KMS-11 (cell line): ENCODE data around the gene MSI2.

ENCODE experiments used
- H2AFZ ChIP-seq: fragments of 200-600 bp; sonication (generic); 2 replicates; pipeline ENCODE4 v1.6.1; 2016; ENCODE audit warnings: antibody characterized with exemption, mixed run types, low read depth
- H3K27ac ChIP-seq: fragments of 200-600 bp; sonication (generic); 2 replicates; pipeline ENCODE4 v1.6.1; 2016; ENCODE audit warnings: mild to moderate bottlenecking, mixed run types
- H3K27me3 ChIP-seq: fragments of 200-600 bp; sonication (generic); 2 replicates; pipeline ENCODE4 v1.6.1; 2017; ENCODE audit warnings: mild to moderate bottlenecking, low read depth, mixed run types, moderate library complexity; ENCODE audit not compliant: insufficient read depth
- H3K36me3 ChIP-seq: fragments of 200-600 bp; sonication (generic); 2 replicates; pipeline ENCODE4 v1.6.1; 2017; ENCODE audit warnings: mild to moderate bottlenecking, mixed run types; ENCODE audit not compliant: insufficient read depth
- H3K4me1 ChIP-seq: fragments of 200-600 bp; sonication (generic); 2 replicates; pipeline ENCODE4 v1.6.1; 2016; ENCODE audit warnings: mild to moderate bottlenecking, low read depth, mixed run types; ENCODE audit not compliant: poor library complexity, severe bottlenecking
- H3K4me2 ChIP-seq: fragments of 200-600 bp; sonication (generic); 2 replicates; pipeline ENCODE4 v1.7.0; 2016; ENCODE audit warnings: mild to moderate bottlenecking, mixed run types
- H3K4me3 ChIP-seq: fragments of 200-600 bp; sonication (generic); IDR thresholded peaks from 2 replicates; pipeline ENCODE4 v1.6.1; 2017; ENCODE audit warnings: low read depth, low read length, mixed read lengths; ENCODE audit not compliant: insufficient read depth
- H3K79me2 ChIP-seq: fragments of 200-600 bp; sonication (generic); 2 replicates; pipeline ENCODE4 v1.6.1; 2016; ENCODE audit warnings: low read depth, mixed run types; ENCODE audit not compliant: insufficient read depth
- H3K9ac ChIP-seq: fragments of 200-600 bp; sonication (generic); 2 replicates; pipeline ENCODE4 v1.6.1; 2016; ENCODE audit warnings: mild to moderate bottlenecking, mixed run types
- H4K20me1 ChIP-seq: fragments of 200-600 bp; sonication (generic); 2 replicates; pipeline ENCODE4 v1.6.1; 2016; ENCODE audit warnings: mild to moderate bottlenecking, mixed run types; ENCODE audit not compliant: insufficient read depth
- CTCF ChIP-seq: fragments of 200-600 bp; sonication (generic); conservative IDR thresholded peaks from 2 replicates; pipeline ENCODE4 v1.6.1; 2017; ENCODE audit warnings: low read depth, mild to moderate bottlenecking, antibody characterized with exemption, low read length, moderate library complexity, mixed read lengths

Gene MSI2

GRCh38 chr17:57466017-57466471 lies 209.7 kb downstream of the MSI2 start:
- H3K27ac ChIP-seq, result no peak overlapping the region; the same call in 1 of the 2 replicates
- peaks cover 81% of the 10 kb centered on the region for H3K79me2 ChIP-seq
- no peak overlapping the region for H3K9ac ChIP-seq
- H2AFZ ChIP-seq, result no peak overlapping the region
- no peaks in the 10 kb centered on the region for H3K36me3 ChIP-seq
- H4K20me1 ChIP-seq, result no peaks in the 10 kb centered on the region
- H3K27me3 ChIP-seq, result no peaks in the 10 kb centered on the region
- peaks cover 94% of the 10 kb centered on the region for H3K4me1 ChIP-seq
- H3K4me3 ChIP-seq, result no peak overlapping the region
- TF ChIP-seq CTCF, result no peak
- peak overlapping the region; percentile 18; the same call in 1 of the 2 replicates for H3K4me2 ChIP-seq

- Histone ChIP-seq H4K20me1 (no peaks in the 10 kb centered on the region), H3K4me2 (peak overlapping the region; percentile 18; the same call in 1 of the 2 replicates), H3K79me2 (peaks cover 81% of the 10 kb centered on the region)
Observed at GRCh38 chr17:57466521-57466920, 210.2 kb downstream of the MSI2 start.

GRCh38 chr17:57467226-57467625 lies 210.9 kb downstream of the MSI2 start:
- H3K27me3 ChIP-seq, result no peaks in the 10 kb centered on the region
- H3K4me3 ChIP-seq, result no peak overlapping the region
- H2AFZ ChIP-seq, result no peak overlapping the region
- peaks cover 83% of the 10 kb centered on the region for H3K79me2 ChIP-seq
- H3K27ac ChIP-seq, result no peak overlapping the region
- no peak overlapping the region for H3K9ac ChIP-seq
- no peak overlapping the region for H3K4me2 ChIP-seq
- no peaks in the 10 kb centered on the region for H3K36me3 ChIP-seq
- peaks cover 94% of the 10 kb centered on the region for H3K4me1 ChIP-seq
- H4K20me1 ChIP-seq, result no peaks in the 10 kb centered on the region
- no peak for TF ChIP-seq CTCF

More at GRCh38 chr17:57466521-57466920, 210.2 kb downstream of the MSI2 start:
- Histone ChIP-seq H3K36me3 (no peaks in the 10 kb centered on the region), H3K27me3 (no peaks in the 10 kb centered on the region), H2AFZ (no peak overlapping the region), H3K4me1 (peaks cover 94% of the 10 kb centered on the region), H3K4me3 (no peak overlapping the region), H3K27ac (no peak overlapping the region; the same call in 1 of the 2 replicates), H3K9ac (no peak overlapping the region)
- TF ChIP-seq CTCF, result no peak

GRCh38 chr17:57467801-57468200 lies 211.5 kb downstream of the MSI2 start:
- Histone ChIP-seq H3K9ac (no peak overlapping the region), H3K4me1 (peaks cover 94% of the 10 kb centered on the region), H3K36me3 (no peaks in the 10 kb centered on the region), H3K27ac (no peak overlapping the region), H4K20me1 (no peaks in the 10 kb centered on the region), H3K79me2 (peaks cover 88% of the 10 kb centered on the region), H3K4me3 (no peak overlapping the region), H3K27me3 (no peaks in the 10 kb centered on the region), H2AFZ (no peak overlapping the region), H3K4me2 (no peak overlapping the region)
- no peak for TF ChIP-seq CTCF
